ENCODE data around the gene HAT1.
A peak's percentile ranks its signal among the peaks of the same experiment; 100 is the strongest.

HAT1 gene

DNA sequence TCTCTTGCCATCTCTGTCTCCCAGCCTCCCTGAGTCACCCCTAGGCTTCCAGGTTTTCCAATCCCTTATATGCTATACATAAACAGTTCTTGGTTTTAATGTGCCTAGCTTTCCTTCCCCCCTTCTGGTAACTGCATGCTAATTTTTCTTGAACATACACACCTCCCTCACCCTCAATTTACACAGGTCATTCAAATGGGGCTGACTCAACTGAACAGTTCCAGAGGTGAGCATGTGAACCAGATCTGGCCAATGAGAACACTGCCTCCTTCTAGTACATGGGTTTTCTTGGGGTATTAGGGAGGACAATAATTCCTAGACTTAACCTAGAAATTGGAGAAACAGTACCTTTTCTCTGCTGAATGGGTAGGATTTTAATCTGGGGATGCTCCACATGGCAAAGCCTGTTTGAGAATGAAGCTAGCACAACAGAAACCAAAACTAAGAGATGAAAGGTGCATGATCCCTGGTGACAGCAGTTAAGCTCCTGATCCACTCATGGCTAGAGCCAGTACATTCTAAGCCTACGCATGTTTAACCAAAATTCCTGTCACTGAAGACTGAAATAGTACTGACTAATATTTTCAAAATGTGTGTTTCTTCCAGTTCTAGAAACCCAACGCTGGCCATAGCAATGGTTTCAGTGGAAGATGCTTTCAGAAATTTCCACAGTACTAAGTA is 40.0 kb upstream of the HAT1 start:
- TF ChIP-seq, protein P1, sequence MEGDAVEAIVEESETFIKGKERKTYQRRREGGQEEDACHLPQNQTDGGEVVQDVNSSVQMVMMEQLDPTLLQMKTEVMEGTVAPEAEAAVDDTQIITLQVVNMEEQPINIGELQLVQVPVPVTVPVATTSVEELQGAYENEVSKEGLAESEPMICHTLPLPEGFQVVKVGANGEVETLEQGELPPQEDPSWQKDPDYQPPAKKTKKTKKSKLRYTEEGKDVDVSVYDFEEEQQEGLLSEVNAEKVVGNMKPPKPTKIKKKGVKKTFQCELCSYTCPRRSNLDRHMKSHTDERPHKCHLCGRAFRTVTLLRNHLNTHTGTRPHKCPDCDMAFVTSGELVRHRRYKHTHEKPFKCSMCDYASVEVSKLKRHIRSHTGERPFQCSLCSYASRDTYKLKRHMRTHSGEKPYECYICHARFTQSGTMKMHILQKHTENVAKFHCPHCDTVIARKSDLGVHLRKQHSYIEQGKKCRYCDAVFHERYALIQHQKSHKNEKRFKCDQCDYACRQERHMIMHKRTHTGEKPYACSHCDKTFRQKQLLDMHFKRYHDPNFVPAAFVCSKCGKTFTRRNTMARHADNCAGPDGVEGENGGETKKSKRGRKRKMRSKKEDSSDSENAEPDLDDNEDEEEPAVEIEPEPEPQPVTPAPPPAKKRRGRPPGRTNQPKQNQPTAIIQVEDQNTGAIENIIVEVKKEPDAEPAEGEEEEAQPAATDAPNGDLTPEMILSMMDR (conservative IDR thresholded peaks at IDR 0.05; ENCODE audit: low read depth, low read length): no peak
- no peak overlapping the region for H3K4me3 ChIP-seq (ENCODE audit: low read length)
- no peak for DNase-seq (ENCODE audit: low read depth)

DNA sequence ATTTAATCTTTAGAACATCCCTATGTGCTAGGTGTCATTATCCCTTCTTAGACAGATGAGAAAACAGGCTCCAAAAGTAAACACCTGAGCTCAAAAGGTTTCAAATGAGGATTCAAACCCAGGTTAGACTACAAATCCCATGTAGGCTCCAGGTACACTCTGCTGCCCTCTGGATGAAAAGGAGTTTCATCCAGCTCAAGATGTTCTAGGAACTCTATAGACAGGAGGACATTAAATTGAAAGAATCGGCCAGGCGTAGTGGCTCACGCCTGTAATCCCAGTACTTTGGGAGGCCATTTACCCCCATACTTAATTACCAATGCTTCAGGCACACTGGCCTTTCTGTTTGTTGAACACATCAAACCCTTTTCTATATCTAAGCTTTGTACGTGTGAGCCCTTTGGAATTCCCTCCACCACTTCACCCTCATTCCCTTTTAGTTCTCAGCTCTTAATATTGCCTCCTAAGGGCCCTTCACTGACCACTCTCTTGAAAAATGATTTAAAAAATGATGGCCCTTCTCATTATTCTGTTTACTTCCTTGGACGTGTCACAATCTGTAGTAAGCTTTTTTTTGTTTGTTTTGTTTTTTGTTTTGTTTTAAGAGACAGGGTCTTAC is 38.9 kb upstream of the HAT1 start:
- no peak overlapping the region for H3K4me3 ChIP-seq (ENCODE audit: low read length)
- DNase-seq (ENCODE audit: low read depth): no peak
- TF ChIP-seq, protein P1 (conservative IDR thresholded peaks at IDR 0.05; ENCODE audit: low read depth, low read length): no peak

DNA sequence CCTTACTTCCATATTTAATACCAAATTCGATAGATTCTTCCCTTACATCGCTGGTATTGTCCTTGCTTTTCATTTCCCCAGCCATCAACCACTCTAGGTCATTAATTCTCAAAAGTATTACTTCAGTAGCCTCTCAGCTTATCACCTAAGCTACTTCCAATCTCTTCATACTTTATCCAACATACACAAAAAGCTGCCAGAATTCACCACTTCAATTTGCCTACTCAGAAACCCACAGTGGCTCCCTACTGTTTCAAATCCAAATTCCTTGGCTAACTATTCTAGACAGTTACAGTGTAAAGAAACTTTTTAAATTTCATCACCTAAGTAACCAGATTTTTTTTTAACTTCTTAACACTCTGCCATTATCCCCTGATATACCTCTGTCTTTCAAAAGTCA is 32.9 kb upstream of the HAT1 start:
- TF ChIP-seq, protein P1 (conservative IDR thresholded peaks at IDR 0.05; ENCODE audit: low read depth, low read length): no peak
- DNase-seq (ENCODE audit: low read depth): no peak
- no peak overlapping the region for H3K4me3 ChIP-seq (ENCODE audit: low read length)

DNA sequence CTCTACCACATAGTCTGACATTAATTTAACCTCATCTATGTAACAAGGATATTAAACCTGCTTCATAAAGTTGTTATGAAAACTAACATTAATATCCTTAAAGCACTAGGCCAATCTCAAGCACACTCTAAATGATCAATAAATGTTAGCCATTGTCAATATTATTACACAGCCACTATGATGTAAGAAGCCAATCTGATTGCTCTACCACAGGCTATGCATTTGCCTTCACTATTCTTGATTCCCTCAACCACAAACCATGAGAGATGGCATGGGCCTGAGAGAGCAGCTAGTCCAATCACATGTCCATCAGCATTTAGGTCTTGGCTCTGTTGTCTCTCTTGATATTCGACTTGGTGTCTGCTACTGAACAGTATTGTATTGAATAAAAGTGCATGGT is 32.5 kb upstream of the HAT1 start:
- no peak overlapping the region for H3K4me3 ChIP-seq (ENCODE audit: low read length)
- TF ChIP-seq, protein P1 (conservative IDR thresholded peaks at IDR 0.05; ENCODE audit: low read depth, low read length): no peak
- no peak for DNase-seq (ENCODE audit: low read depth)

GRCh38 chr2:171893196-171893823 is 29.0 kb upstream of the HAT1 start:
- DNase-seq (ENCODE audit: low read depth): no peak
- TF ChIP-seq, protein P1 (conservative IDR thresholded peaks at IDR 0.05; ENCODE audit: low read depth, low read length): no peak
- peak overlapping the region; percentile 96 for H3K4me3 ChIP-seq (ENCODE audit: low read length)

DNA sequence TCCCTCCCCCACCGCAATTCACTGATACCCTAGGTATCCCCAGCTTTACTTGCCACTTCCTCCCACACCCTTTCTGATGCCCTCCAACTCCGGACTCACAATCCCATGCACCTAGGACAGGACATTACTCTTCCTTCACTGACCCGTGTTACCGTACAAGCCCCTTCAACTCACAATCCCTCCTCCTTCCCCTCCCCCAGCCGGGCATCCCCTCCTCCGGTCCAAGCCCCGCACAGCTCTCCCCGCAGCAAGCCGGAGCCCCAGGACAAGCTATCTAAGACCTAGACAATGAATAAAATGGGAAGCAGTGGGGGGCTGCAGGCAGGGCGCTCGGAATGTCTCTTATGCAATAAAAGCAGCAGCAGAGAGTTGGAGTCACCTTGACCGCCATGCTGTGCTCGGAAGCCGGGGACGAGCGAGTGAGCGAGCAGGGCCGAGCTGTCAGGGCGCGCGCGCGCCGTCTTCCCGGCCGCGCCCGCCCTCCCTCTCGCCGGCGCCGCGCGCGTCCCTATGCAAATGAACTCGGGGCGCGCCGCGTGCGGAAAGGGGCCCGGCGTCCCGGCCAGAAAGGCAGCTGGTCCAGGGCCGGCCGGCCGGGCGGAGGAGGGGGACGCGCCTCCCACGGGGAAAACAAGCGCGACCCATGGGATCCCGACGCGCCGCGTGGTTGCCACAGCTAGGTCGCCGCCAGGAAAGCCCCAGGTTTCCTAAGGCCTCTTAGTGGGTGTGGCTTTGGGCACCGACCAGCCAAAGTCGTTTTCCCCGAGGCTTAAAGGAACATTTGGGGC is 28.2 kb upstream of the HAT1 start, which contains the start of gene SLC25A12:
Gene SLC25A12, minus strand, starts transcription at position 421 of the 788 bp plus-strand sequence. Its CDS starts 30 bp downstream, at position 391.
- peak within 1 kb of the TSS; percentile 96 for H3K4me3 ChIP-seq (ENCODE audit: low read length)
- TF ChIP-seq, protein P1 (conservative IDR thresholded peaks at IDR 0.05; ENCODE audit: low read depth, low read length): no peak
- peak; percentile 31 for DNase-seq (ENCODE audit: low read depth)
